H1 (cell line): ENCODE data around the gene TMEM114. TPM values are rescaled to one million over a fixed set of nuclear protein-coding genes. Genes with fewer than 3 reads are reported as not detected.

Source experiments
- CTCF ChIA-PET: fragments of 300-600 bp; sonication (Branson Sonifier 250); formaldehyde crosslinking; loops from one replicate; lab custom pipeline; 2021; ENCODE audit not compliant: partially characterized antibody; lab: Charles Lee
- POLR2A ChIA-PET: fragments of 300-600 bp; sonication (Branson Sonifier 250); formaldehyde crosslinking; loops from one replicate; lab custom pipeline; 2021; ENCODE audit warnings: inconsistent platforms; ENCODE audit not compliant: partially characterized antibody; lab: Charles Lee
- DNase-seq, 2 experiments: peaks; one replicate each; pipeline versions ENCODE4 v3.0.0 to v3.0.0-alpha.2; 2010 to 2022; ENCODE audit warnings: low spot score in 2 of 2, low read depth in 1 of 2, mixed read lengths in 1 of 2
- FAIRE-seq: peaks from 2 replicates; lab custom pipeline; 2011; peaks lifted over from hg19 to GRCh38; lab: Jason Lieb, UNC
- H2AFZ ChIP-seq: 2 replicates; pipeline ENCODE4 v1.8.1; 2012; ENCODE audit warnings: low read length, inconsistent platforms
- H2AK5ac ChIP-seq: 2 replicates; pipeline ENCODE4 v1.6.1; 2013; ENCODE audit warnings: low read depth, low read length
- H2BK120ac ChIP-seq: replicated peaks from 2 replicates; pipeline ENCODE3; 2013; ENCODE audit warnings: low read depth, low read length, inconsistent platforms
- H2BK12ac ChIP-seq: 2 replicates; pipeline ENCODE4 v1.6.1; 2013; ENCODE audit warnings: low read depth, low read length
- H2BK15ac ChIP-seq: 2 replicates; pipeline ENCODE4 v1.6.1; 2013; ENCODE audit warnings: low read length
- H2BK20ac ChIP-seq: 2 replicates; pipeline ENCODE4 v1.6.1; 2013; ENCODE audit warnings: low read length
- H2BK5ac ChIP-seq: 2 replicates; pipeline ENCODE4 v1.6.1; 2013; ENCODE audit warnings: low read depth, low read length
- H3K14ac ChIP-seq: 2 replicates; pipeline ENCODE4 v1.6.1; 2013; ENCODE audit warnings: inconsistent platforms; ENCODE audit not compliant: insufficient read length
- H3K18ac ChIP-seq: 2 replicates; pipeline ENCODE4 v1.6.1; 2013; ENCODE audit warnings: low read length; ENCODE audit errors: extremely low read depth
- H3K23ac ChIP-seq: 2 replicates; pipeline ENCODE4 v1.6.1; 2013; ENCODE audit warnings: inconsistent platforms; ENCODE audit not compliant: insufficient read length
- H3K23me2 ChIP-seq: 2 replicates; pipeline ENCODE4 v1.6.1; 2013; ENCODE audit warnings: low read depth, low read length
- H3K27ac ChIP-seq: 2 replicates; pipeline ENCODE4 v1.6.1; 2011; ENCODE audit warnings: low read depth, low read length, inconsistent platforms
- H3K27me3 ChIP-seq, 4 experiments: replicated peaks in 1 of 4; 1 replicate in 1 of 4; 2 replicates in 3 of 4; pipeline versions ENCODE4 v1.6.1 to v1.8.1; 2011 to 2013; ENCODE audit warnings: low read length in 3 of 4, mild to moderate bottlenecking in 3 of 4, inconsistent platforms in 2 of 4, mixed read lengths in 2 of 4, moderate library complexity in 1 of 4; ENCODE audit not compliant: control insufficient read depth in 3 of 4, insufficient read depth in 3 of 4; ENCODE audit errors: extremely low read depth in 1 of 4
- H3K36me3 ChIP-seq, 4 experiments: 2 replicates each; pipeline versions ENCODE4 v1.6.1 to v1.8.1; 2011 to 2013; ENCODE audit warnings: mild to moderate bottlenecking in 4 of 4, low read length in 3 of 4, moderate library complexity in 2 of 4, control low read depth in 1 of 4, inconsistent platforms in 1 of 4; ENCODE audit not compliant: insufficient read depth in 4 of 4, control insufficient read depth in 2 of 4
- H3K4ac ChIP-seq: replicated peaks from 2 replicates; pipeline ENCODE3; 2013; ENCODE audit warnings: low read length, low read depth, mixed read lengths, inconsistent platforms; ENCODE audit not compliant: insufficient read length
- H3K4me1 ChIP-seq, 4 experiments: replicated peaks in 1 of 4; 1 replicate in 1 of 4; 2 replicates in 3 of 4; pipeline versions ENCODE4 v1.6.1 to v1.8.1; 2011 to 2013; ENCODE audit warnings: low read length in 3 of 4, inconsistent platforms in 2 of 4, mixed read lengths in 1 of 4; ENCODE audit not compliant: insufficient read depth in 4 of 4, control insufficient read depth in 3 of 4
- H3K4me2 ChIP-seq, 2 experiments: 2 replicates each; pipeline versions ENCODE4 v1.6.1 to v1.8.1; 2011 to 2013; ENCODE audit warnings: low read depth in 2 of 2, low read length in 2 of 2, control low read depth in 1 of 2, inconsistent platforms in 1 of 2, mild to moderate bottlenecking in 1 of 2; ENCODE audit not compliant: insufficient read depth in 1 of 2
- H3K4me3 ChIP-seq, 4 experiments: fragments of 200-600, 300-600 bp in 1 of 4; sonication (generic), shearing (Covaris generic), sonication (Bioruptor Twin) in 1 of 4; 2 replicates each; pipeline versions ENCODE4 v1.5.1 to v1.8.1; 2011 to 2016; ENCODE audit warnings: low read length in 4 of 4, low read depth in 3 of 4, control low read depth in 2 of 4, inconsistent platforms in 2 of 4, mild to moderate bottlenecking in 2 of 4, mixed read lengths in 1 of 4, moderate library complexity in 1 of 4; ENCODE audit not compliant: insufficient read depth in 2 of 4; ENCODE audit errors: extremely low read depth in 1 of 4
- H3K56ac ChIP-seq: replicated peaks from 2 replicates; pipeline ENCODE3; 2013; ENCODE audit warnings: low read depth, mild to moderate bottlenecking, mixed read lengths, low read length, inconsistent platforms; ENCODE audit not compliant: insufficient read length
- H3K79me1 ChIP-seq: 2 replicates; pipeline ENCODE4 v1.6.1; 2013; ENCODE audit warnings: low read depth, low read length, control low read depth
- H3K79me2 ChIP-seq, 2 experiments: 2 replicates each; pipeline versions ENCODE4 v1.6.1 to v1.8.1; 2012 to 2013; ENCODE audit warnings: low read length in 2 of 2, mild to moderate bottlenecking in 2 of 2, inconsistent platforms in 1 of 2; ENCODE audit not compliant: insufficient read depth in 2 of 2, control insufficient read depth in 1 of 2
- H3K9ac ChIP-seq, 4 experiments: replicated peaks in 1 of 4; 1 replicate in 1 of 4; 2 replicates in 3 of 4; pipeline versions ENCODE4 v1.6.1 to v1.8.1; 2011 to 2013; ENCODE audit warnings: low read depth in 3 of 4, low read length in 3 of 4, control low read depth in 2 of 4, mild to moderate bottlenecking in 2 of 4, moderate library complexity in 2 of 4, inconsistent platforms in 1 of 4; ENCODE audit errors: extremely low read depth in 1 of 4
- H3K9me3 ChIP-seq, 2 experiments: 2 replicates each; pipeline versions ENCODE4 v1.6.1 to v1.8.1; 2012 to 2013; ENCODE audit warnings: mild to moderate bottlenecking in 2 of 2, moderate library complexity in 2 of 2, control low read depth in 1 of 2, inconsistent platforms in 1 of 2, low read depth in 1 of 2, low read length in 1 of 2, mixed read lengths in 1 of 2; ENCODE audit not compliant: insufficient read depth in 2 of 2
- H4K20me1 ChIP-seq, 2 experiments: replicated peaks in 1 of 2; 2 replicates each; pipeline versions ENCODE3 to v1.8.1; 2011 to 2013; ENCODE audit warnings: inconsistent platforms in 2 of 2, low read length in 2 of 2, mild to moderate bottlenecking in 1 of 2; ENCODE audit not compliant: insufficient read depth in 2 of 2, control insufficient read depth in 1 of 2
- H4K5ac ChIP-seq: 2 replicates; pipeline ENCODE4 v1.6.1; 2013; ENCODE audit warnings: low read length, low read depth, mixed read lengths, inconsistent platforms; ENCODE audit not compliant: insufficient read length
- H4K8ac ChIP-seq: 2 replicates; pipeline ENCODE4 v1.8.0; 2013; ENCODE audit warnings: mild to moderate bottlenecking, moderate library complexity, low read length, inconsistent platforms; ENCODE audit not compliant: insufficient read depth; ENCODE audit errors: extremely low read depth
- H4K91ac ChIP-seq: replicated peaks from 2 replicates; pipeline ENCODE3; 2013; ENCODE audit warnings: low read length, mixed read lengths, inconsistent platforms; ENCODE audit not compliant: insufficient read length
- GTF2F1 ChIP-seq: IDR thresholded peaks from 2 replicates; pipeline ENCODE4 v1.6.1; 2012; ENCODE audit warnings: low read depth, low read length, improper control_type of control experiment, borderline replicate concordance
- JUND ChIP-seq: IDR thresholded peaks from 2 replicates; pipeline ENCODE4 v1.6.1; 2011; ENCODE audit warnings: mild to moderate bottlenecking, improper control_type of control experiment, low read length
- YY1 ChIP-seq: IDR thresholded peaks from 2 replicates; pipeline ENCODE4 v1.6.1; 2011; ENCODE audit warnings: low read depth, mild to moderate bottlenecking, low read length
- WGBS, 2 experiments: shearing (Covaris generic) in 1 of 2; methylation state at CpG; one replicate each; pipeline versions ENCODE4 v1.1.6 to v1.1.7; 2013 to 2015; ENCODE audit warnings: low lambda C conversion rate in 2 of 2, mixed read lengths in 2 of 2, inconsistent platforms in 1 of 2, low coverage in 1 of 2, missing lambda C conversion rate in 1 of 2; ENCODE audit not compliant: insufficient replicate concordance in 2 of 2, insufficient coverage in 1 of 2, insufficient read length in 1 of 2; ENCODE audit errors: extremely low coverage in 1 of 2, missing lambda C conversion rate in 1 of 2; 5-methylcytosine and 5-hydroxymethylcytosine counted together
- polyA plus RNA-seq, 7 experiments: library from polyadenylated mRNA; depleted of rRNA in 3 of 7; stranded (reverse) in 5 of 7; unstranded in 2 of 7; fragments of >200 nt in 5 of 7; fragments of 200-250 nt in 2 of 7; gene quantifications; 1 replicate in 5 of 7; 2 replicates in 1 of 7; 4 replicates in 1 of 7; pipeline versions ENCODE4 v1.2.1 to v1.2.3, GENCODE V29; 2011 to 2013; ENCODE audit warnings: missing spikeins in 2 of 7, mixed read lengths in 2 of 7
- total RNA-seq: library from RNA; stranded (reverse); fragmentation: NEBNext Ultra II Directional; extraction: Animal tissue kit (Norgen Biotek cat#: 25700); gene quantifications from 2 replicates; pipeline ENCODE4 v1.2.1, GENCODE V29; 2021

The TMEM114 gene
- total and polyA plus RNA-seq, 2 of the 8 experiments (the other 6 are each of a cell fraction or from before 2014, with no cell fraction given) = 1.6 to 2.9 TPM

DNA sequence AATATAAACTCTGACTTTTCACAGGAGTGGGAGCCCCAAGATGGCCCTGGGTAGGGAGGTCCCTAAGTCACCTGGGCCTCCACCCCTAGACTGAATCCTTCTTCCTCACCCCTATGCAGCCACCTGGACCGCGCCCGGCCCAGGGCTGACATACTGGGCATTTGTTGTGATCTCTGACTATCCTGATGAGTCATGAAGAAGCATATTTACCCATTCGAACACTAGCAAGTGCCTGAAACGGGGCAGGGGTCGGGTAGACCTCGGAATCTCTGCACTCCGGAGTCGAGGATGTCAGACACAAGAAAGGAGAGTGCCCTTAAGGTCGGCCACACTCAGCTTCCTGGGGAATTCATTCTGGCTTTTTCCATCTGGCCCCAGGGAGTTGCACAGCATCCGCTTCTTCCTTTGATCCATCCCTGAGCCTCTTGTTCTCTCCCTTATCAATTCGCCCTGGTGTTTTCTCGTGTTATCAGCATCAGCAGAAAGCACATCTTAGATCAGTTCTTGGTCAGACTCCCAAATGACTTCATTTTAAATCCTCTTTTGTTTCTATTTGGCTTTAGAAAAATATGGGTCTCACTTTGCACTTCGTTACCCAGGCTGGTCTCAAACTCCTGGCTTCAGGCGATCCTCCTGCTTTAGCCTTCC is 41.6 kb upstream of the TMEM114 start:
- POLR2A ChIA-PET = interaction anchor here (0.5 to 3.9 kb wide), 3 partner anchors 9 to 679 kb away, joined by 3 to 23 read pairs (median 3); partner anchors contain the start of gene METTL22
- Histone ChIP-seq H4K91ac (no peak overlapping the region), H3K27me3 (no peaks in the 10 kb centered on the region), H2BK12ac (no peak overlapping the region), H2AK5ac (no peak overlapping the region), H3K79me1 (peaks cover 6% of the 10 kb centered on the region), H2BK20ac (no peak overlapping the region), H3K4me2 (no peak overlapping the region), H3K18ac (no peak overlapping the region), H2BK5ac (no peak overlapping the region), H3K9me3 (no peaks in the 10 kb centered on the region), H3K56ac (no peak overlapping the region), H3K4me3 (no peak overlapping the region), H3K9ac (no peak overlapping the region), H3K14ac (no peak overlapping the region), H2BK120ac (no peak overlapping the region), H4K8ac (no peak overlapping the region), H3K23me2 (no peaks in the 10 kb centered on the region; the same call in 1 of the 2 replicates), H2BK15ac (no peak overlapping the region), H3K79me2 (no peaks in the 10 kb centered on the region), H3K23ac (no peak overlapping the region), H3K4me1 (no peaks in the 10 kb centered on the region), H3K27ac (no peak overlapping the region), H4K5ac (no peak overlapping the region), H2AFZ (no peak overlapping the region), H4K20me1 (peaks cover 4 to 24% of the 10 kb centered on the region in 2 experiments), H3K36me3 (peaks cover 30 to 73% (median 61%) of the 10 kb centered on the region in 4 experiments), H3K4ac (no peak overlapping the region)
- DNase-seq (no peak), FAIRE-seq (no peak)
- TF ChIP-seq GTF2F1 = no peak
- no peak for TF ChIP-seq YY1
- no peak for TF ChIP-seq JUND
- CTCF ChIA-PET = interaction anchor here (1.5 to 24.1 kb wide), 3 partner anchors 8 to 60 kb away, joined by 4 to 416 read pairs (median 6); no protein-coding TSS in a partner anchor
- 77% methylated on average over 14 of the region's 15 CpGs; no CpG with 5 or more reads in 1 of the 2 experiments for WGBS, 2 experiments
